ENCODE data around the gene PCDHGA7. TPM values are rescaled to one million over a fixed set of nuclear protein-coding genes. Genes with fewer than 3 reads are reported as not detected.

The PCDHGA7 gene
- total and polyA plus RNA-seq, 2 donors (not counting 1 experiment from before 2014, with no cell fraction given): 0.49 to 1.8 TPM

GRCh38 chr5:141422742-141423291 lies 40.3 kb downstream of the PCDHGA7 start:
- H3K27ac Mint-ChIP-seq: no peak overlapping the region
- intact Hi-C loops (cut with micrococcal nuclease): no loop called here
- Histone ChIP-seq H3K79me2 (ENCODE audit: control insufficient read depth, insufficient read depth, low read length) (no peaks in the 10 kb centered on the region), H3K36me3 (replicated peaks in 1 of 2; ENCODE audit: control extremely low read depth in 1 of 2, control insufficient read depth in 1 of 2, extremely low read depth in 1 of 2, insufficient read depth in 2 of 2, low read length in 1 of 2) (no peaks in the 10 kb centered on the region), H3K27ac (ENCODE audit: low read length in 2 of 2) (no peak overlapping the region), H3K27me3 (replicated peaks in 1 of 4; ENCODE audit: control extremely low read depth in 1 of 4, control insufficient read depth in 3 of 4, insufficient read depth in 4 of 4, low read length in 3 of 4) (peaks cover 2 to 72% (median 60%) of the 10 kb centered on the region in 4 experiments), H4K20me1 (ENCODE audit: control insufficient read depth, insufficient read depth, low read length, poor library complexity, severe bottlenecking) (no peaks in the 10 kb centered on the region), H3K4me3 (ENCODE audit: control extremely low read depth in 1 of 5, extremely low read depth in 1 of 5, insufficient read depth in 1 of 5, low read depth in 2 of 5, low read length in 4 of 5) (no peak overlapping the region), H3K9me3 (ENCODE audit: control extremely low read depth in 1 of 3, control insufficient read depth in 2 of 3, insufficient read depth in 1 of 3, low read length in 2 of 3) (peaks cover 2 to 60% (median 49%) of the 10 kb centered on the region in 3 donors), H3K9ac (ENCODE audit: low read length) (no peak overlapping the region), H2AFZ (ENCODE audit: insufficient read depth, low read depth, low read length, poor library complexity, severe bottlenecking) (no peak overlapping the region), H3K4me2 (replicated peaks; ENCODE audit: low read depth, low read length, poor library complexity, severe bottlenecking) (no peak overlapping the region), H3K4me1 (ENCODE audit: control insufficient read depth in 2 of 2, insufficient read depth in 2 of 2, low read length in 2 of 2) (peaks cover 10 to 12% of the 10 kb centered on the region in 2 donors)
- DNase-seq (no peak), ATAC-seq (ENCODE audit: low read depth) (no peak)
- ChIA-PET CTCF (interaction anchor here (2.6 to 3.4 kb wide), 3 partner anchors 8 to 136 kb away, joined by 23 to 32 read pairs (median 26); partner anchors contain the start of gene PCDHGA12), POLR2A (interaction anchor here (0.6 kb wide), 1 partner anchor 87 kb away, joined by 3 read pairs; no protein-coding TSS in a partner anchor)
- WGBS (ENCODE audit: insufficient coverage): 34% methylated on average over 42 of the region's 42 CpGs
- no peak overlapping the region for H3K4me3 Mint-ChIP-seq
- peaks cover 59% of the 10 kb centered on the region for H3K27me3 Mint-ChIP-seq
- peaks cover 14% of the 10 kb centered on the region for H3K4me1 Mint-ChIP-seq
- H3K9me3 Mint-ChIP-seq (ENCODE audit: insufficient read depth): peaks cover 7% of the 10 kb centered on the region
- no peak for TF ChIP-seq EZH2 (IDR thresholded peaks at IDR 0.05; ENCODE audit: borderline replicate concordance, insufficient read depth, low read depth, low read length, poor library complexity, severe bottlenecking)
- TF ChIP-seq CTCF (IDR thresholded peaks at IDR 0.05): no peak

- H3K9me3 ChIP-seq (ENCODE audit: control extremely low read depth in 1 of 3, control insufficient read depth in 2 of 3, insufficient read depth in 1 of 3, low read length in 2 of 3): peaks cover 0 to 54% (median 27%) of the 10 kb centered on the region in 3 donors
- no peak for ATAC-seq (ENCODE audit: low read depth)
- H3K9ac ChIP-seq (ENCODE audit: low read length): no peak overlapping the region
- ChIA-PET CTCF (interaction anchor here (0.7 to 4.4 kb wide), 7 partner anchors 15 to 140 kb away, joined by 3 to 68 read pairs (median 3); partner anchors contain the start of genes PCDHGA10 and PCDHGB3), POLR2A (no interaction called here)
- H3K4me2 ChIP-seq (replicated peaks; ENCODE audit: low read depth, low read length, poor library complexity, severe bottlenecking): no peak overlapping the region
- H2AFZ ChIP-seq (ENCODE audit: insufficient read depth, low read depth, low read length, poor library complexity, severe bottlenecking): no peak overlapping the region
- no peak for DNase-seq
- no peak overlapping the region for H3K4me3 Mint-ChIP-seq
- H3K36me3 ChIP-seq (replicated peaks in 1 of 2; ENCODE audit: control extremely low read depth in 1 of 2, control insufficient read depth in 1 of 2, extremely low read depth in 1 of 2, insufficient read depth in 2 of 2, low read length in 1 of 2): no peaks in the 10 kb centered on the region
- no peak overlapping the region for H3K4me3 ChIP-seq (ENCODE audit: control extremely low read depth in 1 of 5, extremely low read depth in 1 of 5, insufficient read depth in 1 of 5, low read depth in 2 of 5, low read length in 4 of 5)
- H3K9me3 Mint-ChIP-seq (ENCODE audit: insufficient read depth): peaks cover 4% of the 10 kb centered on the region
- 64% methylated on average over 53 of the region's 53 CpGs for whole genome bisulfite sequencing (ENCODE audit: insufficient coverage)
- TF ChIP-seq CTCF (IDR thresholded peaks at IDR 0.05) (no peak), EZH2 (IDR thresholded peaks at IDR 0.05; ENCODE audit: borderline replicate concordance, insufficient read depth, low read depth, low read length, poor library complexity, severe bottlenecking) (no peak)
- peaks cover 49% of the 10 kb centered on the region for H3K27me3 Mint-ChIP-seq
- H3K27ac ChIP-seq (ENCODE audit: low read length in 2 of 2): no peak overlapping the region
- H3K4me1 ChIP-seq (ENCODE audit: control insufficient read depth in 2 of 2, insufficient read depth in 2 of 2, low read length in 2 of 2): peaks cover 15 to 17% of the 10 kb centered on the region in 2 donors
- H4K20me1 ChIP-seq (ENCODE audit: control insufficient read depth, insufficient read depth, low read length, poor library complexity, severe bottlenecking): no peaks in the 10 kb centered on the region
- intact Hi-C loops (cut with micrococcal nuclease): no loop called here
- H3K79me2 ChIP-seq (ENCODE audit: control insufficient read depth, insufficient read depth, low read length): no peaks in the 10 kb centered on the region
- H3K4me1 Mint-ChIP-seq: peaks cover 7% of the 10 kb centered on the region
- peaks cover 0 to 55% (median 41%) of the 10 kb centered on the region in 4 experiments for H3K27me3 ChIP-seq (replicated peaks in 1 of 4; ENCODE audit: control extremely low read depth in 1 of 4, control insufficient read depth in 3 of 4, insufficient read depth in 4 of 4, low read length in 3 of 4)
- no peak overlapping the region for H3K27ac Mint-ChIP-seq
These were observed 45.4 kb downstream of the PCDHGA7 start for GRCh38 chr5:141427783-141428426.

Data from B cell (primary cell).